ENCODE data around the gene HAP1. TPM values are rescaled to one million over a fixed set of nuclear protein-coding genes. Genes with fewer than 3 reads are reported as not detected.

The HAP1 gene
- total RNA-seq, 4 donors from 2014 or later: 1.0 to 9.3 (median 1.2) TPM

- no peak for TF ChIP-seq POLR2A (IDR thresholded peaks at IDR 0.05)
- no peak for TF ChIP-seq EP300 (IDR thresholded peaks at IDR 0.05)
- no peak for TF ChIP-seq POLR2AphosphoS5 (IDR thresholded peaks at IDR 0.05)
- TF ChIP-seq CTCF (IDR thresholded peaks at IDR 0.05): no peak
- no peaks in the 10 kb centered on the region for H3K36me3 ChIP-seq
- H3K4me1 ChIP-seq: peaks cover 2% of the 10 kb centered on the region
- H3K27ac ChIP-seq: no peak within 1 kb of the TSS
- 86% methylated on average over 9 of the region's 12 CpGs for WGBS
- no peak for DNase-seq (ENCODE audit: low spot score in 2 of 2)
- peaks cover 3% of the 10 kb centered on the region for H3K27me3 ChIP-seq
- H3K9me3 ChIP-seq: no peaks in the 10 kb centered on the region
- no peak within 1 kb of the TSS for H3K4me3 ChIP-seq
Measured at GRCh38 chr17:41711669-41712400, 22.6 kb downstream of the HAP1 start, which contains the start of gene GAST. TSS of gene GAST (plus strand) at chr17:41712331. CDS start at chr17:41715437, 3,106 bp downstream.

- Histone ChIP-seq H3K27ac (no peak overlapping the region), H3K27me3 (peaks cover 3% of the 10 kb centered on the region), H3K9me3 (no peaks in the 10 kb centered on the region), H3K36me3 (no peaks in the 10 kb centered on the region), H3K4me3 (no peak overlapping the region), H3K4me1 (no peaks in the 10 kb centered on the region)
- TF ChIP-seq POLR2AphosphoS5 (IDR thresholded peaks at IDR 0.05): no peak
- TF ChIP-seq POLR2A (IDR thresholded peaks at IDR 0.05): no peak
- TF ChIP-seq EP300 (IDR thresholded peaks at IDR 0.05): no peak
- no peak for TF ChIP-seq CTCF (IDR thresholded peaks at IDR 0.05)
- DNase-seq (ENCODE audit: low spot score in 2 of 2): no peak
- 53% methylated on average over 8 of the region's 8 CpGs for WGBS
Measured at GRCh38 chr17:41710472-41711090, 23.9 kb downstream of the HAP1 start.

- TF ChIP-seq POLR2AphosphoS5 (IDR thresholded peaks at IDR 0.05) (no peak), CTCF (IDR thresholded peaks at IDR 0.05) (no peak), EP300 (IDR thresholded peaks at IDR 0.05) (no peak), POLR2A (IDR thresholded peaks at IDR 0.05) (no peak)
- H3K27ac ChIP-seq: no peak overlapping the region
- no peak for DNase-seq (ENCODE audit: low spot score in 2 of 2)
- no peaks in the 10 kb centered on the region for H3K36me3 ChIP-seq
- no peak overlapping the region for H3K4me3 ChIP-seq
- peaks cover 3% of the 10 kb centered on the region for H3K27me3 ChIP-seq
- no peaks in the 10 kb centered on the region for H3K4me1 ChIP-seq
- WGBS: 85% methylated on average over 10 of the region's 10 CpGs
- H3K9me3 ChIP-seq: no peaks in the 10 kb centered on the region
Measured at GRCh38 chr17:41707803-41708669, 26.4 kb downstream of the HAP1 start.

GRCh38 chr17:41705271-41705991 is 29.0 kb downstream of the HAP1 start:
- Histone ChIP-seq H3K36me3 (no peaks in the 10 kb centered on the region), H3K9me3 (no peaks in the 10 kb centered on the region), H3K4me3 (no peak overlapping the region), H3K4me1 (no peaks in the 10 kb centered on the region), H3K27me3 (no peaks in the 10 kb centered on the region), H3K27ac (no peak overlapping the region)
- no peak for DNase-seq (ENCODE audit: low spot score in 2 of 2)
- no peak for TF ChIP-seq POLR2A (IDR thresholded peaks at IDR 0.05)
- TF ChIP-seq EP300 (IDR thresholded peaks at IDR 0.05): no peak
- TF ChIP-seq POLR2AphosphoS5 (IDR thresholded peaks at IDR 0.05): no peak
- no peak for TF ChIP-seq CTCF (IDR thresholded peaks at IDR 0.05)
- 69% methylated on average over 13 of the region's 13 CpGs for WGBS

All from suprapubic skin (tissue), 4 donors.